Mucosa of rectum (tissue), 2 donors: ENCODE measurements around the gene AKT2.
"Not testable (repeated sequence)": the region's sequence is repeated elsewhere in the genome, so short reads cannot be mapped to it uniquely, and the experiment has no call there.

Source experiments
- H3K27ac ChIP-seq, 2 donors: one replicate each; pipeline ENCODE4 v1.7.0; 2013; ENCODE audit warnings: inconsistent platforms in 2 of 2, low read depth in 2 of 2, low read length in 2 of 2
- H3K27me3 ChIP-seq, 2 donors: one replicate each; pipeline ENCODE4 v1.7.0; 2013; ENCODE audit warnings: low read length in 2 of 2; ENCODE audit not compliant: control insufficient read depth in 2 of 2, insufficient read depth in 2 of 2
- H3K36me3 ChIP-seq, 2 donors: one replicate each; pipeline ENCODE4 v1.7.0; 2013; ENCODE audit warnings: low read length in 2 of 2; ENCODE audit not compliant: control insufficient read depth in 2 of 2, insufficient read depth in 2 of 2
- H3K4me1 ChIP-seq, 2 donors: one replicate each; pipeline ENCODE4 v1.7.0; 2013; ENCODE audit warnings: low read length in 2 of 2, mild to moderate bottlenecking in 1 of 2; ENCODE audit not compliant: control insufficient read depth in 2 of 2, insufficient read depth in 2 of 2
- H3K4me3 ChIP-seq, 2 donors: one replicate each; pipeline ENCODE4 v1.7.0; 2013; ENCODE audit warnings: low read length in 2 of 2
- H3K9ac ChIP-seq, 2 donors: one replicate each; pipeline ENCODE4 v1.7.0; 2013; ENCODE audit warnings: low read length in 2 of 2, low read depth in 1 of 2, mild to moderate bottlenecking in 1 of 2
- H3K9me3 ChIP-seq, 2 donors: one replicate each; pipeline ENCODE4 v1.7.0; 2013; ENCODE audit warnings: low read length in 2 of 2; ENCODE audit not compliant: control insufficient read depth in 2 of 2
- donor health status: healthy.
- donor health status: Normal muscosa, but diverticular disease.

Gene AKT2

DNA sequence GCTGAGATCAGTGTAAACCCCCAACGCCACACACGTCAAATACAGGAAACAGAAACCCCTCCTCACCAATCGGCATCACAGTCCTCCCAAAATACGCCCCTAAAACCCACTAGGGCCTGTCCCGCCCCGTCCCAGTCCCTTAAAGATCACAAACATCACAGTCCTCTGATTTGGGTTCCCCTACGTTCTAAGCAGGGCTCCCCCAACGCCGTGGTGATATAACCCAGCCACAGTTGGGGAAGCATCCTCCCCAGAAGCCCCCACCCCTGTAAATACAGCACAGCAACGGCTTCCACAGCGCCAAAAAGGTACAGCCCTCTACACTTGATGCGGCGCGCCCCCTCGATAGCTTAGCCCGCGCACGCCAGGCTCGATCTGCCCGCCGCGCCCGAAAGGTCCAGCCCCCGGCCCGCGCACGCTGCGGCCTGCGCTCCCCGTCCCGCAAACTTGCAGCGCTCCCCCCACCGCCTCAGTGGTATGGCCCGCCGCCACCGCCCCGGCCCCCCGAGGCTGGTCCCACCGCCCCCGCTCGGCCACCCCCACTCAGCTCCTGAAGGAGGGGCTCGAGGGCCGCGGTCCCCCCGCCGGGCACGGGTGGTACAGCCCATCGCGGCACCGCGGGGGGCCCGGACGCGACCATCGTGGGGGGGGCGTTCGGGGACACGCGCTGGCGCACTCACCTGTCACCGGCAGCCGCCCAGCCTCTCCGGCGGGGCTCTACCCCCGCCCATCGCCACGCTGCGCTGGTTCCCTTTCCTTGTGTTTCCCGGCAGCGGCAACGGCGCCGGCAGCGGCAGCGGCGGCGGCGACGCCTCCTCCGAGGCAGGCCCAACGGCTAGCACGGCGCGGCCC is at the start of gene AKT2:
AKT2 (minus strand) TSS at position 845 of the 852 bp plus-strand sequence. CDS start 20,078 bp downstream, outside the sequence.
- H3K4me3 ChIP-seq, result peak within 1 kb of the TSS; percentile 70 to 90
- H3K4me1 ChIP-seq, result peaks cover 34 to 39% of the 10 kb centered on the region in 2 donors
- peak within 1 kb of the TSS; percentile 84 to 93 for H3K9ac ChIP-seq
- peak within 1 kb of the TSS; percentile 96 for H3K27ac ChIP-seq
- no peaks in the 10 kb centered on the region for H3K9me3 ChIP-seq
- H3K36me3 ChIP-seq, result peaks cover 0 to 6% of the 10 kb centered on the region in 2 donors
- H3K27me3 ChIP-seq, result no peaks in the 10 kb centered on the region

- H3K27me3 ChIP-seq, H3K4me1 ChIP-seq, H3K9ac ChIP-seq, H3K4me3 ChIP-seq, H3K27ac ChIP-seq, H3K9me3 ChIP-seq: not testable (repeated sequence)
- peaks cover 40 to 45% of the 10 kb centered on the region in 2 donors for H3K36me3 ChIP-seq
Observed at GRCh38 chr19:40333083-40333482, 47.9 kb upstream of the AKT2 start.

DNA sequence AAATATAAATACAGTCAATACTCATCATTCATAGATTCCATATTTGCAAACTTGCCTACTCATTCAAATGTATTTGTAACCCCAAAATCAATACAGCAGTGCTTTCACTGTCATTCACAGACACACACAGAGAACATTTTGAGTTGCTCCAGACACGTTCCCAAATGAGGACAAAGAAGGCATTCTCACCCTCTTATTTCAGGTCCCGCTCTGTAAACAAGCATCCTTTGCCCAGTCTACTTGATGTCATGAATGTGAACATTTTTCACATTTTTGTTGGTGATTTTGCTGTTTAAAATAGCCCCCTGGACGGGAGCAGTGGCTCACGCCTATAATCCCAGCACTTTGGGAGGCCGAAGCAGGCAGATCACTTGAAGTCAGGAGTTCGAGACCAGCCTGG is 47.5 kb upstream of the AKT2 start:
- Histone ChIP-seq H3K27me3 (no peaks in the 10 kb centered on the region), H3K4me3 (no peak overlapping the region), H3K9ac (no peak overlapping the region), H3K36me3 (peaks cover 40 to 46% of the 10 kb centered on the region in 2 donors), H3K9me3 (no peaks in the 10 kb centered on the region), H3K4me1 (no peaks in the 10 kb centered on the region), H3K27ac (no peak overlapping the region)

GRCh38 chr19:40331052-40331451 is 45.9 kb upstream of the AKT2 start:
- Histone ChIP-seq H3K27me3 (no peaks in the 10 kb centered on the region), H3K4me3 (no peak overlapping the region), H3K9ac (no peak overlapping the region), H3K9me3 (no peaks in the 10 kb centered on the region), H3K4me1 (no peaks in the 10 kb centered on the region), H3K36me3 (peaks cover 45 to 55% of the 10 kb centered on the region in 2 donors), H3K27ac (no peak overlapping the region)

- peaks cover 64 to 70% of the 10 kb centered on the region in 2 donors for H3K36me3 ChIP-seq
- H3K4me1 ChIP-seq, result no peaks in the 10 kb centered on the region
- no peaks in the 10 kb centered on the region for H3K27me3 ChIP-seq
- H3K9me3 ChIP-seq, result no peaks in the 10 kb centered on the region
- H3K4me3 ChIP-seq, result no peak overlapping the region
- no peak overlapping the region for H3K9ac ChIP-seq
- no peak overlapping the region for H3K27ac ChIP-seq
Observed at GRCh38 chr19:40326201-40326600, 41.1 kb upstream of the AKT2 start.

GRCh38 chr19:40323705-40324104 is 38.6 kb upstream of the AKT2 start:
- H3K27me3 ChIP-seq, result no peaks in the 10 kb centered on the region
- H3K9ac ChIP-seq, result no peak overlapping the region
- H3K27ac ChIP-seq, result no peak overlapping the region
- no peaks in the 10 kb centered on the region for H3K9me3 ChIP-seq
- H3K36me3 ChIP-seq, result peaks cover 56 to 66% of the 10 kb centered on the region in 2 donors
- H3K4me1 ChIP-seq, result no peaks in the 10 kb centered on the region
- H3K4me3 ChIP-seq, result no peak overlapping the region

GRCh38 chr19:40322951-40323615 is 37.9 kb upstream of the AKT2 start:
- H3K36me3 ChIP-seq, result peaks cover 52 to 59% of the 10 kb centered on the region in 2 donors
- no peak overlapping the region for H3K4me3 ChIP-seq
- no peak overlapping the region for H3K9ac ChIP-seq
- no peaks in the 10 kb centered on the region for H3K27me3 ChIP-seq
- no peak overlapping the region for H3K27ac ChIP-seq
- no peaks in the 10 kb centered on the region for H3K4me1 ChIP-seq
- H3K9me3 ChIP-seq, result no peaks in the 10 kb centered on the region

GRCh38 chr19:40322271-40322610 is 37.1 kb upstream of the AKT2 start:
- Histone ChIP-seq H3K9me3 (no peaks in the 10 kb centered on the region), H3K27me3 (no peaks in the 10 kb centered on the region), H3K36me3 (peaks cover 51 to 52% of the 10 kb centered on the region in 2 donors), H3K9ac (no peak overlapping the region), H3K4me1 (no peaks in the 10 kb centered on the region), H3K27ac (no peak overlapping the region), H3K4me3 (no peak overlapping the region)

DNA sequence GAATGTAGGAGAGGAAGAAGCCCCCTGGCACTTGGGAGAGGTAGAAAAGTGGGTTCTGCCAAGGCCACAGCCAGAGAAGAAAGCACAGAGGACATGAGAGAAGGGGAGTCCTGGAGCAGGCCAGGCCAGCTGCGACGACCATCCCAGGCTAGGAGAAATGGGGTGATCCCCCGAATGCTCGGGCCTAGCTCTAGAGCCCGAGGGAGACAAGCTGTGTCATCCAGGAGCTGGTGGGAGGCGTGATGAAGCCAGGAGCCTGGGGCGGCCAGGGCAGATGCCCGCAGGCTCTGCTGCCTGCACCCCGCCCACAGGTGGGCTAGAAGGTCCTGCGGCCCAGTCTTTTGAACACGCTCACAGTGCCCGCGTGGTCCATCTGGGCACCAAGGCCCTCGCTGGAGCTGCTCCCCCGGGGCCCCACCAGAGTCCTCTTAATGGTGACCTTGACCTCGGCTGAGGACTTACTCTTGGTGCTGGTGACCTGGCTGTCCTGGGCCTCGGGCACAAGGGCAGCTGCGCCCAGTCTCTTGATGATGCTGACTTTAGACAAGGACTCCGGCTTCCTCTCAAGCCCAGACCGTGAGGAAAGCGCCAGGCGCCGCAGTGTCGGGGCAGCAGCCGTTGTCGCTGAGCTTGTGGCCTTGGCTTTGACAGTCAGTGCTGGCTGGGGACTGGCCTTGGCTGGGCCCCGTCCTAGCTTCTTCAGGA is 36.6 kb upstream of the AKT2 start:
- H3K4me3 ChIP-seq, result no peak overlapping the region
- H3K4me1 ChIP-seq, result no peaks in the 10 kb centered on the region
- H3K36me3 ChIP-seq, result peaks cover 50 to 52% of the 10 kb centered on the region in 2 donors
- no peaks in the 10 kb centered on the region for H3K27me3 ChIP-seq
- H3K9me3 ChIP-seq, result no peaks in the 10 kb centered on the region
- no peak overlapping the region for H3K9ac ChIP-seq
- H3K27ac ChIP-seq, result no peak overlapping the region

GRCh38 chr19:40321076-40321475 is 35.9 kb upstream of the AKT2 start:
- Histone ChIP-seq H3K9me3 (no peaks in the 10 kb centered on the region), H3K27me3 (no peaks in the 10 kb centered on the region), H3K36me3 (peaks cover 46% of the 10 kb centered on the region in 2 donors), H3K4me3 (no peak overlapping the region), H3K4me1 (no peaks in the 10 kb centered on the region), H3K9ac (no peak overlapping the region), H3K27ac (no peak overlapping the region)
